ENCODE results near the gene CACNA1C. TPM values are rescaled to one million over a fixed set of nuclear protein-coding genes. Genes with fewer than 3 reads are reported as not detected.

Gene CACNA1C
- total RNA-seq, 1 donor from 2014 or later, result 102 TPM

GRCh38 chr12:2118061-2118460, 65.3 kb downstream of the CACNA1C start:
- no peak for TF ChIP-seq CTCF (IDR thresholded peaks at IDR 0.05)
- peak overlapping the region; percentile 76 to 81 for H3K27ac ChIP-seq
- intact Hi-C loops (cut with DNase I), result no loop called here
- peaks cover 6 to 14% of the 10 kb centered on the region in 2 donors for H3K36me3 ChIP-seq
- H3K9me3 ChIP-seq, result no peaks in the 10 kb centered on the region
- H3K27me3 ChIP-seq, result no peaks in the 10 kb centered on the region
- H3K4me1 ChIP-seq, result peaks cover 16 to 51% of the 10 kb centered on the region in 2 donors
- H3K4me3 ChIP-seq, result no peak overlapping the region
- DNase-seq (ENCODE audit: low spot score in 2 of 2), result no peak

- no peak for TF ChIP-seq CTCF (IDR thresholded peaks at IDR 0.05)
- H3K27me3 ChIP-seq, result no peaks in the 10 kb centered on the region
- peaks cover 16 to 45% of the 10 kb centered on the region in 2 donors for H3K4me1 ChIP-seq
- H3K27ac ChIP-seq, result peak overlapping the region; percentile 76 to 81
- no peaks in the 10 kb centered on the region for H3K9me3 ChIP-seq
- DNase-seq (ENCODE audit: low spot score in 2 of 2), result no peak
- peaks cover 6 to 14% of the 10 kb centered on the region in 2 donors for H3K36me3 ChIP-seq
- intact Hi-C loops (cut with DNase I), result no loop called here
- H3K4me3 ChIP-seq, result no peak overlapping the region
Measured at GRCh38 chr12:2118481-2119255, 65.9 kb downstream of the CACNA1C start.

GRCh38 chr12:2119266-2119665, 66.5 kb downstream of the CACNA1C start:
- H3K27ac ChIP-seq, result peak overlapping the region; percentile 76 to 81
- peak overlapping the region in 1 of 2 donors; percentile 12 for H3K4me3 ChIP-seq
- no peak for DNase-seq (ENCODE audit: low spot score in 2 of 2)
- no peak for TF ChIP-seq CTCF (IDR thresholded peaks at IDR 0.05)
- peaks cover 6 to 14% of the 10 kb centered on the region in 2 donors for H3K36me3 ChIP-seq
- H3K9me3 ChIP-seq, result no peaks in the 10 kb centered on the region
- peaks cover 16 to 40% of the 10 kb centered on the region in 2 donors for H3K4me1 ChIP-seq
- no peaks in the 10 kb centered on the region for H3K27me3 ChIP-seq
- intact Hi-C loops (cut with DNase I), result no loop called here

- Histone ChIP-seq H3K36me3 (peaks cover 0 to 4% of the 10 kb centered on the region in 2 donors), H3K27ac (peak overlapping the region in 1 of 2 donors; percentile 24), H3K4me1 (peaks cover 17 to 45% of the 10 kb centered on the region in 2 donors), H3K27me3 (no peaks in the 10 kb centered on the region), H3K4me3 (no peak overlapping the region), H3K9me3 (no peaks in the 10 kb centered on the region)
- TF ChIP-seq CTCF (IDR thresholded peaks at IDR 0.05), result no peak
- intact Hi-C loops (cut with DNase I), result loop anchor here (5.0 kb wide), 1 partner anchor 41 kb away; no protein-coding TSS in a partner anchor
- DNase-seq (ENCODE audit: low spot score in 2 of 2), result no peak
Measured at GRCh38 chr12:2120982-2121758, 68.4 kb downstream of the CACNA1C start.

- intact Hi-C loops (cut with DNase I), result loop anchor here (5.0 kb wide), 1 partner anchor 38 kb away; no protein-coding TSS in a partner anchor
- no peaks in the 10 kb centered on the region for H3K36me3 ChIP-seq
Measured at GRCh38 chr12:2124466-2125023, 71.8 kb downstream of the CACNA1C start.

More at GRCh38 chr12:2124466-2125023, 71.8 kb downstream of the CACNA1C start:
- TF ChIP-seq CTCF (IDR thresholded peaks at IDR 0.05), result no peak
- DNase-seq (ENCODE audit: low spot score in 2 of 2), result no peak
- no peak overlapping the region for H3K4me3 ChIP-seq
- no peaks in the 10 kb centered on the region for H3K9me3 ChIP-seq
- peaks cover 16 to 31% of the 10 kb centered on the region in 2 donors for H3K4me1 ChIP-seq
- H3K27ac ChIP-seq, result no peak overlapping the region
- no peaks in the 10 kb centered on the region for H3K27me3 ChIP-seq
